22Rv1 (cell line): ENCODE data around the gene MAPK11.

Source experiments
- H3K27ac ChIP-seq: fragments of 450-650 bp; 2 replicates; pipeline ENCODE4 v1.5.1; 2017
- CTCF ChIP-seq: fragments of 450-650 bp; IDR thresholded peaks from 2 replicates; pipeline ENCODE4 v1.5.1; 2017; ENCODE audit warnings: mild to moderate bottlenecking
- ZFX ChIP-seq: fragments of 450-650 bp; IDR thresholded peaks from 2 replicates; pipeline ENCODE4 v1.6.1; 2017; ENCODE audit warnings: antibody characterized with exemption, borderline replicate concordance

Gene MAPK11

DNA sequence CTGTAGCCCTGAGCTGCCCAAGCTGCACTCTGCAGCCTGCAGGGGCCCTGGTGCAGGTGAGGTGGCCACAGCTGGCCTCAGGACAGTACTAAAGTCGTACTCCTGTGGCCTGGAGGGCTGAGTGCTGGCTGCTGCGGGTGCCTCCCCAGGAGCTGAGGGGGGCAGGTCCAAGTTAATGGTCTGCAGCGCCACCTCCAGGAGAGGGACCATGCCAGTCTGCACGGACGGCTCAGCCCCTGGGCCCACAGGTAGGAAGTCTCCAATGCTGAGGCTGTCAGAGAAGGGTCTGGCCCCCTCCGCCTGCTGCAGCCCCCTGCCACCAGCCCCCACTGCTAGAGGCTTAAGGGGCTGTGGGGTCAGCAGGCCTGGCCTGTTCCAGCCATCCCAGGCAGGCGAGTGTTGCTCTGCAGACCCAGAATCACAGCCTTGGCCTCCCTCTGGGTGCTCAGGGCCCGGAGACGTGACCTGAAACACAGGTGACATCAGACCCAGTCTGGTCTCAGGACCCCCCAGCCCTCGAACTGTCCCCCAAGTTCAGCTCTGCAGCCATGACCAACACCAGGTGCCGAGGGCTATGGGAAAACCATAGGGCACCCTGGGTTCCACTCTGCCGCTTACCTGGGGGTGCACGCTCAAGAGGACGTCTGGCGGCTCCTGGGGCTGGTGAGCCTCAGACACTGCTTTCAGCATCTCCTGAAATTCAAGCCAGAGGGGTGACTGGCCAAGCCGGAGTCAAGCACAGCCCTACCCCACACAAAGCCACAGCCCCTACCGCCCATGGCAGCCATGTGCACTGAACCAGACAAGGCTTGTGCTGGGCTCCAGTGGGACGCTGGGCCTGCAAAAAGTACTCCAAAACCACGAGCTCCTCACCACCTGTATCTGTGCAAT is 48.5 kb downstream of the MAPK11 start:
- no peak overlapping the region for H3K27ac ChIP-seq
- TF ChIP-seq CTCF: peak; percentile 27; the same call in 1 of the 2 replicates
- no peak for TF ChIP-seq ZFX

- H3K27ac ChIP-seq: no peak overlapping the region
- TF ChIP-seq ZFX (no peak), CTCF (no peak)
Measured at GRCh38 chr22:50220603-50221409, 49.4 kb downstream of the MAPK11 start.

DNA sequence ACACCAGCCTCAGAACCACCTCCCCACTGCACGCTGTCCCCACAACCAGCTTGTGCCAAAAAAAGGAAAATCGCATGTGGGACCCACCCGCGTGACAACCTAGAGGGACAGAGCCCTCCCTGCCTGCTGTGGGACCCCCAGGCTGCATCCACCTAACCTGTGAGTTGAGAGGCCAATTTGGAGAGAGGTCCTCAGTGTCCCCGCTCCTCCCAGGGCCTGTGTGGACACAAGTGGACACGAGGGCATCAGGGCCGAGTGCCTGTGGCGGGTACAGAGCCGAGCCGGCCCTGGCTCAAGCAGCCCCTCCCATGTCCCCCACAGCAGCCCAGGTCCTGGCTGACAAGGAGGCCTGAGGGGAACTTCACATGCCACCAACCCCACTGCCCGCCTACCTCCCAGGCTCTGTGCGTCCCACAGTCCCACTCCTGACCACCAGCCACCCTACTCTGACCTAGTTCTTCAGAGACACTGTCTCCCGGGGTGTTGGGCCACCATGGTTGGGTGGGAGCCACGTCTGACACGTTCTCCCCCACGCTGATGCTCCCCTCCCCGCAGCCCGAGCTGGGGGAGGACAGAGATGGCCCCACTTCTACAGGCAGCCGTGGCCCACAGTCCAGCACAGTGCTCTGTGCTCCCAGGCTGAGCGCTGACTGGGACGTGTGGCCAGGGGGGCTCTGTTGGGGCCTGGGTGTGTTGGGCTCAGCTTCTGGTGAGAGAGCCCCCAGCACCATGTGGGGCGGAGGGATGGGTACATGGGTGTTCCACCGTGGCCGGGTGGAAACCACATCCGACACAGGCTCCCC is 50.2 kb downstream of the MAPK11 start:
- H3K27ac ChIP-seq: peak overlapping the region; percentile 56
- TF ChIP-seq CTCF (no peak), ZFX (no peak)

DNA sequence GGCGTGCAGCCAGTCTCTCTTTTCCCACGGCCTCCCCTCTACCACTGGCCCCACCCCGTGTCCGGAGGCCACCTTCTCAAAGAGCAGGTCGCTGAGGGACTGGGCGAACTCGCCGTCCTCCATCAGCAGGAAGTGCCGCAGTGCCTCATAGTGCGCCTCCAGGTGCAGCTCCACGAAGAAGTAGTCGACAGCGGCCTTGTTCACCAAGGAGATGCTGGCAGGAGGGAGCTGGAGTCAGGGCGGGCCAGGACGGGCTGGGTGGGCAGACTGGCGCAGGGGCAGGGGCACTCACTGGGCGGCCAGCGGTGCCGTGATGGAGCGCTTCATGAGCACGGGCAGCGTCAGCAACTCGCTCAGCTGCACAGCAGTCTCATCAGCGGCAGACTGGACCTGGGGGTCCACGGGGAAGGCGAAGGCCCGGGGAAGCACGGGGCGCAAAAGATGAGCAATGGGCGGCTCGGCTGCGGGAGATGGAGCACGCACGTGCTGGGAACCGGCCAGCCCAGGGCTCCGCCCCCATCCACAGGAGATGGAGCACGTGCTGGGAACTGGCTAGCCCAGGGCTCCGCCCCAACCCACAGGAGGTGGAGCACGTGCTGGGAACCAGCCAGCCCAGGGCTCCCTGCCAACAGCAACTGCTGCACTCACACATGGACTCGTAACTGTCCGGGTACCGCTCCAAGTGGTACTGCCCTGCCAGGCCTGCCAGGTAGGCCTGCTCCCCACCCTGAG is 51.0 kb downstream of the MAPK11 start:
- TF ChIP-seq CTCF: no peak
- TF ChIP-seq ZFX: no peak
- peak overlapping the region; percentile 56 for H3K27ac ChIP-seq

- TF ChIP-seq ZFX: no peak
- H3K27ac ChIP-seq: peak overlapping the region; percentile 56
Measured at GRCh38 chr22:50218153-50218995, 51.8 kb downstream of the MAPK11 start.

DNA sequence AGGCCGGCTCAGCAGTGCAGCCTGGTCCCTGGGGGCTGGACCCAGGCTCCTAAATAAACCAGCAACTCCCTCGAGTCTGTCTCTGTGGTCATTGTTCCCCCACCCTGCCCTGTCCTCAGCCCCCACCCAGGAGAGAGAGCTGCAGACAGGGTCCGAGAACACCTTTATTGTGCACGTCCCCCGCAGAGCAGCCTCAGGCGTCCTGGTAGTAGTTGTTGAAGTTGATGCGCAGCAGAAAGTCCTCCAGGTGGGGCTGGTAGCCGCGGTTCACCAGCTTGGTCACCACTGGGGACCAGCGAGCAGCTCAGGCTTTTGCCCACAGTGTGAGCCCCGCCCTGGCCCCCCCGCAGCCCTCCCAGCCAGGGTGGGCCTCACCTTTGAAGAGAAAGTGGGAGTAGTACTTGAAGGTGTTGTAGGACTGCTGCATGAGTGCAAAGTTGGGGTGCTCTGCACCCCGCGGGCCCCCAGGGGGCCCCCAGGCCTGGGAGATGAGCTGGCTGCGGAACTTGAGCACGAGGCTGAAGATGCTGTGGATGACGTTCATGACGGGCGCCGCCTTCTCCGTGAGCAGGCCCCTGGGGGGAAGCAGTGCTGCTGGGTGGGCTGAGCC is 52.5 kb downstream of the MAPK11 start:
- H3K27ac ChIP-seq: peak overlapping the region; percentile 56
- TF ChIP-seq CTCF (no peak), ZFX (no peak)
